ENCODE results near the gene IQSEC2. TPM values are rescaled to one million over a fixed set of nuclear protein-coding genes. Genes with fewer than 3 reads are reported as not detected.

The IQSEC2 gene
- total RNA-seq, 4 donors from 2014 or later = 16.3 to 24.2 (median 17.5) TPM

DNA sequence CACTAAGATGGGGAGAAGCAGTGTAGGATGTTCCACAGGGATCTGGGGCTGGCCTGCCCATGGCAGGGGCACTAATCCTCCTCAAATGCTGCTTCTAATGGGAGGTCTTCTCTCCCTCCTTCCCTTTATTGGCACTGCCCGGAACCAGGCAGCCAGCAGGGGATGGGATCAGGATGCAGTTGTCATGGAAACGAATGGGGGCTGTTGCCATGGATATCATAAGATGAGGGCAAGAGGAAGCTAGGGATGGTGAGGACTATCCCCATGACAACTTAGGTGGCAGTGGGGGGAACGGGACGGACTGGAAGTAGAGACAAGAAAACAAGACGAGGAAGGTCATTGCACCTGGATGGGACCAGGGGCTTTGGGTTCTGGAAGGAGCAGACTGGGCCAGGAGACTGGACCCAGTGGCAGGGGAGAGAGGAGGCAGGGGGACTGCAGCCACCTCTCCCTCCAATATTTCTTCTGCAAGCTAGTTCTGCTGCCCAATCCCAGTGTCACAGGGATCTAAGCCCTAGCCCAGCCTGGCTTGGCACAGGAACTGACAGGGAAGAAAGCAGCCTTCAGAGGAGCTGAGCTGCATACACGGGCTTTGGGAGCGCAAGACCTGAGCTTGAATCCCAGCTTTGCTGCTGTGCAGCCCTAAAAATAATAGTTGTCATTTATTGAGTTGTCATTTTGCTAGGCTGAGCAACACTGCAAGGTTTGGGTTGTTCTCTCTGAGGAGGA lies 19.0 kb downstream of the IQSEC2 start:
- H3K4me3 ChIP-seq (ENCODE audit: low read depth, poor library complexity, severe bottlenecking) = no peak overlapping the region
- DNase-seq (ENCODE audit: low spot score in 2 of 2) = no peak
- intact Hi-C loops (cut with DNase I; ENCODE audit: low total_unique reads) = no loop called here
- 68 to 85% methylated on average over 7 of the region's 7 CpGs for WGBS, 2 donors
- TF ChIP-seq, protein P1, sequence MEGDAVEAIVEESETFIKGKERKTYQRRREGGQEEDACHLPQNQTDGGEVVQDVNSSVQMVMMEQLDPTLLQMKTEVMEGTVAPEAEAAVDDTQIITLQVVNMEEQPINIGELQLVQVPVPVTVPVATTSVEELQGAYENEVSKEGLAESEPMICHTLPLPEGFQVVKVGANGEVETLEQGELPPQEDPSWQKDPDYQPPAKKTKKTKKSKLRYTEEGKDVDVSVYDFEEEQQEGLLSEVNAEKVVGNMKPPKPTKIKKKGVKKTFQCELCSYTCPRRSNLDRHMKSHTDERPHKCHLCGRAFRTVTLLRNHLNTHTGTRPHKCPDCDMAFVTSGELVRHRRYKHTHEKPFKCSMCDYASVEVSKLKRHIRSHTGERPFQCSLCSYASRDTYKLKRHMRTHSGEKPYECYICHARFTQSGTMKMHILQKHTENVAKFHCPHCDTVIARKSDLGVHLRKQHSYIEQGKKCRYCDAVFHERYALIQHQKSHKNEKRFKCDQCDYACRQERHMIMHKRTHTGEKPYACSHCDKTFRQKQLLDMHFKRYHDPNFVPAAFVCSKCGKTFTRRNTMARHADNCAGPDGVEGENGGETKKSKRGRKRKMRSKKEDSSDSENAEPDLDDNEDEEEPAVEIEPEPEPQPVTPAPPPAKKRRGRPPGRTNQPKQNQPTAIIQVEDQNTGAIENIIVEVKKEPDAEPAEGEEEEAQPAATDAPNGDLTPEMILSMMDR (IDR thresholded peaks at IDR 0.05) = no peak
- no peak for TF ChIP-seq POLR2A (IDR thresholded peaks at IDR 0.05)

DNA sequence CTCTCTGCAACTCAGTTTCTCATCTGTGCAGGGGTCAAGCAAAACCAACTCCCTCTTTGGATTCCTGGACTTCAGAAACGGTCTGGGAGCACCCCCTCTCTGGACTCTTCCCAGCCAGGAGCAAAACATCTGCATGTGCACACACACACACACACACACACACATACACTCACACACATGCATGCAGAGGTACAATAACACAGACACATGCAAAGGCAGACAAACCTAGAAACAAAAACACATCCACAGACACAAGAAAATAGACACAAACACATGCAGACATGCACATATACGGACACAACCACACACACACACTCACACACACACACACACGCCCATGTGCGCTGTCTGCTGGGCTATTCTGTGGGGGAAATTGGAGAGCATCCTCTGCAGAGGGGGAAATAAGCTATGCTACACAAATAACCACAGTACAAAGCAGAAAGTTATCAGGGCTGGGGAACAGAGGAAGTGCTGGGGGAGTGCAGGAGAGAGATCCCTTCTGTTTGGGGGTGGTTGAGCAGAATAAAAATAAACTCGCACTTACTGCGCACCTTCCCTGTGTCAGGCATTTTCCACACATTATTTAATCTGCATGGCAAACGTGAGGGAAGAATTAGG lies 19.9 kb downstream of the IQSEC2 start:
- no peak overlapping the region for H3K4me3 ChIP-seq (ENCODE audit: low read depth, poor library complexity, severe bottlenecking)
- TF ChIP-seq, protein P1 (IDR thresholded peaks at IDR 0.05) = no peak
- TF ChIP-seq POLR2A (IDR thresholded peaks at IDR 0.05) = no peak
- no peak for DNase-seq (ENCODE audit: low spot score in 2 of 2)
- 59 to 67% methylated on average over 7 of the region's 7 CpGs for WGBS, 2 donors
- intact Hi-C loops (cut with DNase I; ENCODE audit: low total_unique reads) = no loop called here

DNA sequence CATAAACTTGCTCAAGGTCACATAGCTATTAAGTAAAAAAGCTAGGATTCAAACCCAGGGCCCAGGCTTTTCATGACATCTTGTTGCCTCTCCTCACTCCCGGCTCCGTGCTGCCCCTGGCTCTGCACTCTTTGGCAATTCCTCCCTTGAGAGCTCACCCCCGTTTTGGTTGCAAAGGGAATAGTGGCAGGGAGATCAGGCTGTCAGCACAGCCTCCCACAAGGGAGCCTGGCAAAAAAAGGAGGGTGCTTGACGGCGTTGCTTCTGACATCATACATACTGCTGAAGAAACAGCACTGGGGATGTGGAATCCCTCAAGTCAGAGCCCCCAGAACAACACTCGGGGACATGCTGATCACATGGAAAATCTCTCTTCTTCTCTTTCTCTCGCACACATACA lies 20.5 kb downstream of the IQSEC2 start:
- no peak for DNase-seq (ENCODE audit: low spot score in 2 of 2)
- TF ChIP-seq POLR2A (IDR thresholded peaks at IDR 0.05) = no peak
- TF ChIP-seq, protein P1 (IDR thresholded peaks at IDR 0.05) = no peak
- intact Hi-C loops (cut with DNase I; ENCODE audit: low total_unique reads) = no loop called here
- 71 to 77% methylated on average over 7 of the region's 7 CpGs for WGBS, 2 donors
- H3K4me3 ChIP-seq (ENCODE audit: low read depth, poor library complexity, severe bottlenecking) = no peak overlapping the region

- intact Hi-C loops (cut with DNase I; ENCODE audit: low total_unique reads) = no loop called here
- WGBS, 2 donors = 84 to 93% methylated on average over 6 of the region's 6 CpGs
- TF ChIP-seq, protein P1 (IDR thresholded peaks at IDR 0.05) = no peak
- TF ChIP-seq POLR2A (IDR thresholded peaks at IDR 0.05) = no peak
Measured at GRCh38 chrX:53257670-53258423, 23.5 kb downstream of the IQSEC2 start.

GRCh38 chrX:53257166-53257565 lies 24.2 kb downstream of the IQSEC2 start:
- no peak for TF ChIP-seq POLR2A (IDR thresholded peaks at IDR 0.05)
- TF ChIP-seq, protein P1 (IDR thresholded peaks at IDR 0.05) = no peak
- intact Hi-C loops (cut with DNase I; ENCODE audit: low total_unique reads) = no loop called here
- 74% methylated on average over 8 to 13 of the region's 13 CpGs for WGBS, 2 donors
- H3K4me3 ChIP-seq (ENCODE audit: low read depth, poor library complexity, severe bottlenecking) = no peak overlapping the region
- no peak for DNase-seq (ENCODE audit: low spot score in 2 of 2)

More at GRCh38 chrX:53257670-53258423, 23.5 kb downstream of the IQSEC2 start:
- no peak for DNase-seq (ENCODE audit: low spot score in 2 of 2)
- H3K4me3 ChIP-seq (ENCODE audit: low read depth, poor library complexity, severe bottlenecking) = no peak overlapping the region
